SU-DHL-6 (cell line): ENCODE results near the gene CLDN3.

ENCODE experiments used
- H2AFZ ChIP-seq: fragments of 200-600 bp; sonication (generic); 2 replicates; pipeline ENCODE4 v1.6.1; 2014; ENCODE audit warnings: low read depth, mild to moderate bottlenecking, moderate library complexity, mixed read lengths, antibody characterized with exemption, low read length; ENCODE audit not compliant: severe bottlenecking
- H3F3A ChIP-seq: fragments of 200-600 bp; shearing (Covaris generic); 2 replicates; pipeline ENCODE4 v1.6.0; 2016; ENCODE audit warnings: antibody characterized with exemption, mild to moderate bottlenecking; ENCODE audit not compliant: insufficient read depth
- H3K27ac ChIP-seq: fragments of 200-600 bp; sonication (generic); 2 replicates; pipeline ENCODE4 v1.5.1; 2016; ENCODE audit warnings: low read depth, mild to moderate bottlenecking, low read length, moderate library complexity, mixed read lengths
- H3K27me3 ChIP-seq: fragments of 200-600 bp; sonication (generic), shearing (Covaris generic); 2 replicates; pipeline ENCODE4 v1.6.0; 2014; ENCODE audit warnings: mild to moderate bottlenecking, low read length
- H3K36me3 ChIP-seq: fragments of 200-600 bp; sonication (generic); 2 replicates; pipeline ENCODE4 v1.6.1; 2014; ENCODE audit warnings: mild to moderate bottlenecking, low read length, mixed read lengths
- H3K4me2 ChIP-seq: fragments of 300-600, 200-600 bp; shearing (Covaris generic), sonication (generic); 2 replicates; pipeline ENCODE4 v1.6.0; 2014; ENCODE audit warnings: low read length, low read depth, mild to moderate bottlenecking; ENCODE audit not compliant: poor library complexity, severe bottlenecking
- H3K4me3 ChIP-seq: fragments of 200-600 bp; sonication (generic); 2 replicates; pipeline ENCODE4 v1.5.1; 2014; ENCODE audit warnings: antibody characterized with exemption, low read length, mild to moderate bottlenecking, mixed read lengths; ENCODE audit not compliant: insufficient read depth, poor library complexity, severe bottlenecking
- H3K79me2 ChIP-seq: fragments of 200-600 bp; sonication (generic); 2 replicates; pipeline ENCODE4 v1.6.1; 2014; ENCODE audit warnings: mild to moderate bottlenecking, low read length, moderate library complexity; ENCODE audit not compliant: insufficient read depth
- H3K9ac ChIP-seq: fragments of 200-600 bp; sonication (generic); 2 replicates; pipeline ENCODE4 v1.7.0; 2014; ENCODE audit warnings: mild to moderate bottlenecking, low read length
- H3K9me2 ChIP-seq: fragments of 200-600 bp; sonication (generic); replicated peaks from 2 replicates; pipeline ENCODE4 v1.6.1; 2014; ENCODE audit warnings: low read length; ENCODE audit not compliant: insufficient read depth
- H3K9me3 ChIP-seq: fragments of 200-600 bp; sonication (generic); 2 replicates; pipeline ENCODE4 v1.6.1; 2014; ENCODE audit warnings: low read length, mixed read lengths; ENCODE audit not compliant: insufficient read depth
- H4K20me1 ChIP-seq: fragments of 200-600 bp; sonication (generic); 2 replicates; pipeline ENCODE4 v1.6.1; 2014; ENCODE audit warnings: low read depth, mild to moderate bottlenecking, antibody characterized with exemption, low read length, moderate library complexity, mixed read lengths
- CTCF ChIP-seq: fragments of 200-600 bp; sonication (generic); IDR thresholded peaks from one replicate; pipeline ENCODE4 v1.5.1; 2017; ENCODE audit warnings: antibody characterized with exemption, mild to moderate bottlenecking, low read length, moderate library complexity; ENCODE audit not compliant: insufficient read depth, poor library complexity, severe bottlenecking
- EZH2phosphoT487 ChIP-seq: fragments of 200-600 bp; sonication (generic), shearing (Covaris generic); conservative IDR thresholded peaks from 2 replicates; pipeline ENCODE4 v1.6.1; 2018; ENCODE audit warnings: mild to moderate bottlenecking, antibody characterized with exemption, low read length, moderate library complexity, mixed read lengths

CLDN3 gene

GRCh38 chr7:73770002-73770859, at the start of gene CLDN3:
Gene CLDN3, minus strand, starts transcription at chr7:73770270. Its CDS starts 221 bp downstream, at chr7:73770049.
- H3K9ac ChIP-seq, result no peak within 1 kb of the TSS
- H3F3A ChIP-seq, result no peaks in the 10 kb centered on the region
- TF ChIP-seq CTCF (no peak), EZH2phosphoT487 (no peak)
- no peaks in the 10 kb centered on the region for H3K9me3 ChIP-seq
- no peaks in the 10 kb centered on the region for H3K27me3 ChIP-seq
- H2AFZ ChIP-seq, result no peak within 1 kb of the TSS
- no peaks in the 10 kb centered on the region for H3K9me2 ChIP-seq
- H3K4me3 ChIP-seq, result no peak within 1 kb of the TSS
- H4K20me1 ChIP-seq, result no peaks in the 10 kb centered on the region
- no peak within 1 kb of the TSS for H3K27ac ChIP-seq
- no peak within 1 kb of the TSS for H3K4me2 ChIP-seq
- H3K36me3 ChIP-seq, result no peaks in the 10 kb centered on the region
- no peaks in the 10 kb centered on the region for H3K79me2 ChIP-seq

GRCh38 chr7:73817121-73817520, 47.1 kb upstream of the CLDN3 start:
- H3K4me3 ChIP-seq, result no peak overlapping the region
- H4K20me1 ChIP-seq, result no peaks in the 10 kb centered on the region
- no peaks in the 10 kb centered on the region for H3K79me2 ChIP-seq
- H3K4me2 ChIP-seq, result no peak overlapping the region
- TF ChIP-seq EZH2phosphoT487, result no peak
- TF ChIP-seq CTCF, result no peak
- no peaks in the 10 kb centered on the region for H3K27me3 ChIP-seq
- no peaks in the 10 kb centered on the region for H3K9me2 ChIP-seq
- no peaks in the 10 kb centered on the region for H3K36me3 ChIP-seq
- no peaks in the 10 kb centered on the region for H3K9me3 ChIP-seq
- H3K9ac ChIP-seq, result no peak overlapping the region
- no peak overlapping the region for H2AFZ ChIP-seq
- H3K27ac ChIP-seq, result no peak overlapping the region
- H3F3A ChIP-seq, result no peaks in the 10 kb centered on the region

GRCh38 chr7:73815436-73815835, 45.4 kb upstream of the CLDN3 start:
- Histone ChIP-seq H3K4me3 (no peak overlapping the region), H3K27me3 (no peaks in the 10 kb centered on the region), H3K27ac (no peak overlapping the region), H3K9me2 (no peaks in the 10 kb centered on the region), H3K9ac (no peak overlapping the region), H3K4me2 (no peak overlapping the region), H3K79me2 (no peaks in the 10 kb centered on the region), H4K20me1 (no peaks in the 10 kb centered on the region), H3K36me3 (no peaks in the 10 kb centered on the region), H3K9me3 (no peaks in the 10 kb centered on the region), H2AFZ (no peak overlapping the region), H3F3A (no peaks in the 10 kb centered on the region)
- no peak for TF ChIP-seq CTCF
- no peak for TF ChIP-seq EZH2phosphoT487
